HG03196 (cell line): ENCODE results near the gene SIPA1L3.
"Not testable (repeated sequence)": the region's sequence is repeated elsewhere in the genome, so short reads cannot be mapped to it uniquely, and the experiment has no call there.

ENCODE experiments used
- ATAC-seq: cut with Tn5 transposase; IDR thresholded peaks from one replicate; pipeline ENCODE4 v1.9.1; 2021; ENCODE audit not compliant: unreplicated experiment

SIPA1L3 gene

GRCh38 chr19:38062959-38063761, 156.2 kb downstream of the SIPA1L3 start:
- no peak for ATAC-seq

- no peak for ATAC-seq
Measured at GRCh38 chr19:38063928-38064327, 156.9 kb downstream of the SIPA1L3 start.

- no peak for ATAC-seq
Measured at GRCh38 chr19:38064661-38065425, 157.8 kb downstream of the SIPA1L3 start.

GRCh38 chr19:38065775-38066174, 158.8 kb downstream of the SIPA1L3 start:
- ATAC-seq = not testable (repeated sequence)

- no peak for ATAC-seq
Measured at GRCh38 chr19:38068826-38069225, 161.8 kb downstream of the SIPA1L3 start.

GRCh38 chr19:38070573-38070972, 163.6 kb downstream of the SIPA1L3 start:
- no peak for ATAC-seq

GRCh38 chr19:38071054-38071453, 164.0 kb downstream of the SIPA1L3 start:
- ATAC-seq = not testable (repeated sequence)

GRCh38 chr19:38071647-38072046, 164.6 kb downstream of the SIPA1L3 start:
- ATAC-seq = no peak

- no peak for ATAC-seq
Measured at GRCh38 chr19:38072776-38073750, 166.1 kb downstream of the SIPA1L3 start.

GRCh38 chr19:38073841-38074685, 167.1 kb downstream of the SIPA1L3 start:
- no peak for ATAC-seq

GRCh38 chr19:38076337-38076736, 169.3 kb downstream of the SIPA1L3 start:
- ATAC-seq = no peak

GRCh38 chr19:38078302-38078930, 171.4 kb downstream of the SIPA1L3 start:
- no peak for ATAC-seq

- ATAC-seq = peak; percentile 73
Measured at GRCh38 chr19:38079926-38080380, 172.9 kb downstream of the SIPA1L3 start.

- ATAC-seq = no peak
Measured at GRCh38 chr19:38081547-38082255, 174.7 kb downstream of the SIPA1L3 start.

- ATAC-seq = no peak
Measured at GRCh38 chr19:38082256-38083118, 175.5 kb downstream of the SIPA1L3 start.

- ATAC-seq = no peak
Measured at GRCh38 chr19:38084196-38084595, 177.2 kb downstream of the SIPA1L3 start.

GRCh38 chr19:38089440-38089839, 182.4 kb downstream of the SIPA1L3 start:
- ATAC-seq = no peak

GRCh38 chr19:38093154-38093553, 186.1 kb downstream of the SIPA1L3 start:
- no peak for ATAC-seq
